Smooth muscle cell (in vitro differentiated cells): ENCODE data around the gene BRD8. TPM values are rescaled to one million over a fixed set of nuclear protein-coding genes. Genes with fewer than 3 reads are reported as not detected.

Experiments
- DNase-seq: peaks from one replicate; lab custom pipeline; 2025; ENCODE audit not compliant: unreplicated experiment; lab: John Stamatoyannopoulos, UW
- H2AFZ ChIP-seq: fragments of 200-600 bp; sonication (generic); 2 replicates; pipeline ENCODE4 v1.6.0; 2016; ENCODE audit warnings: antibody characterized with exemption, low read depth, mild to moderate bottlenecking
- H3F3A ChIP-seq: fragments of 200-600 bp; sonication (generic); 2 replicates; pipeline ENCODE4 v1.6.0; 2017; ENCODE audit warnings: antibody characterized with exemption, low read depth
- H3K27ac ChIP-seq: fragments of 200-600 bp; sonication (generic); 2 replicates; pipeline ENCODE4 v1.5.1; 2016; ENCODE audit warnings: low read depth, mild to moderate bottlenecking
- H3K27me3 ChIP-seq: fragments of 200-600 bp; sonication (generic); 2 replicates; pipeline ENCODE4 v1.6.1; 2016; ENCODE audit warnings: low read depth, mild to moderate bottlenecking
- H3K36me3 ChIP-seq: fragments of 200-600 bp; sonication (generic); 2 replicates; pipeline ENCODE4 v1.5.1; 2016; ENCODE audit warnings: low read depth
- H3K4me1 ChIP-seq: fragments of 200-600 bp; sonication (generic); 2 replicates; pipeline ENCODE4 v1.5.1; 2016; ENCODE audit warnings: low read depth
- H3K4me2 ChIP-seq: fragments of 200-600 bp; sonication (generic); 2 replicates; pipeline ENCODE4 v1.6.0; 2016; ENCODE audit warnings: mild to moderate bottlenecking
- H3K4me3 ChIP-seq: fragments of 200-600 bp; sonication (generic); 2 replicates; pipeline ENCODE4 v1.5.1; 2016; ENCODE audit warnings: mild to moderate bottlenecking
- H3K79me2 ChIP-seq: fragments of 200-600 bp; sonication (generic); 2 replicates; pipeline ENCODE4 v1.6.0; 2016; ENCODE audit warnings: low read depth, mild to moderate bottlenecking
- H3K9ac ChIP-seq: fragments of 200-600 bp; sonication (generic); 2 replicates; pipeline ENCODE4 v1.6.0; 2016; ENCODE audit warnings: low read depth
- H3K9me3 ChIP-seq: fragments of 200-600 bp; sonication (generic); replicated peaks from 2 replicates; pipeline ENCODE4 v1.5.1; 2016; ENCODE audit warnings: low read depth
- H4K20me1 ChIP-seq: fragments of 200-600 bp; sonication (generic); 2 replicates; pipeline ENCODE4 v1.6.0; 2016; ENCODE audit warnings: low read depth
- WGBS: methylation state at CpG from one replicate; pipeline ENCODE4 v1.1.7; 2016; ENCODE audit warnings: low lambda C conversion rate; 5-methylcytosine and 5-hydroxymethylcytosine counted together
- polyA plus RNA-seq: library from polyadenylated mRNA; unstranded; fragments of >200 nt; fragmentation: Nextera tagmentation; extraction: Ambion mirVana; gene quantifications from 2 replicates; pipeline ENCODE4 v1.2.1, GENCODE V29; 2016
- total RNA-seq: library from RNA; depleted of rRNA; stranded (reverse); fragments of >200 nt; gene quantifications from 2 replicates; pipeline ENCODE4 v1.2.3, GENCODE V29; 2014
- TF ChIP-seq, protein P1 (sequence below): fragments of 200-600 bp; sonication (generic); IDR thresholded peaks from 2 replicates; pipeline ENCODE4 v1.5.1; 2017; ENCODE audit warnings: borderline replicate concordance, mild to moderate bottlenecking, antibody characterized with exemption; ENCODE audit not compliant: insufficient read depth, poor library complexity, severe bottlenecking

BRD8 gene
- total and polyA plus RNA-seq, 2 experiments from 2014 or later: 24.2 to 41.2 TPM

DNA sequence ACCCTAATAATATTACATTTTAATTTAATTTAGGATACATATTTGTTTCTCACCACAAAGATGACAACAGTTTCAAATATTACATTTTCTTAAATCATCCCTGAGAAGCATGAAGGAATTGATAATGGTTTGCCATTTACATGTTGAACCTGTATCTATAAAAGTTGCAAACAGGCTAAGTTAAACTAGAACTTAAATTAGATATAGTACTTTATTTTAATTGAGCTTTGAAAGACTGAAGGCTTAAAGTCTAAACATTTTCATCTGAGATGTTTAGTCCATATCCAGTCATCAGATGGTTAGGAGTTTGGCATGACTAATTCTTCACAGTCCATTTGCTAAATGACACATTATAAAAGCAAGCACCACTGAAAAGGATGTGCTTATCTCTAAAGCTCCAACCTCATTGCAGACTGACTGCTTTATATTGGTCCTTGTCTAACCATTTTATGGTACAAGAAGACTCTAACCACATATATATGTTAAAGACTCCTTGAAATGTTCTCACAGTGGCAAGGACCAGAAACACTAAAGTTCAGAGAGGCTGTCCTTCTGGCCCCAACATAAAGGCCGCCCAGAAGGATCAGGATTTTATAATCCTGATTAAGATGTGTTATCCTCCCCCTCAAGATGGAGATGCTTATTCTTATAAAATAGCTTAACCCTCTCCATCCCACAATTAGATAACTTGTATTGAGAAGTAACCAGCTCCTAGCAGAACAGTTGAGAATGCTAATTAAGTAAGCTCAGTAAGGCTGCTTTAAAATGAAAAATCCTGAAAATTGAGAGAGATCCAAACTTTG is 68.8 kb downstream of the BRD8 start:
- Histone ChIP-seq H3K4me2 (no peak overlapping the region), H3K9me3 (no peaks in the 10 kb centered on the region), H3K27ac (no peak overlapping the region), H3F3A (no peaks in the 10 kb centered on the region), H3K79me2 (no peaks in the 10 kb centered on the region), H3K36me3 (no peaks in the 10 kb centered on the region), H3K27me3 (no peaks in the 10 kb centered on the region), H3K4me3 (no peak overlapping the region), H4K20me1 (no peaks in the 10 kb centered on the region), H3K9ac (no peak overlapping the region), H3K4me1 (peaks cover 14% of the 10 kb centered on the region), H2AFZ (no peak overlapping the region)
- WGBS: 22% methylated on average over 1 of the region's 1 CpG
- DNase-seq: no peak
- TF ChIP-seq, protein P1, sequence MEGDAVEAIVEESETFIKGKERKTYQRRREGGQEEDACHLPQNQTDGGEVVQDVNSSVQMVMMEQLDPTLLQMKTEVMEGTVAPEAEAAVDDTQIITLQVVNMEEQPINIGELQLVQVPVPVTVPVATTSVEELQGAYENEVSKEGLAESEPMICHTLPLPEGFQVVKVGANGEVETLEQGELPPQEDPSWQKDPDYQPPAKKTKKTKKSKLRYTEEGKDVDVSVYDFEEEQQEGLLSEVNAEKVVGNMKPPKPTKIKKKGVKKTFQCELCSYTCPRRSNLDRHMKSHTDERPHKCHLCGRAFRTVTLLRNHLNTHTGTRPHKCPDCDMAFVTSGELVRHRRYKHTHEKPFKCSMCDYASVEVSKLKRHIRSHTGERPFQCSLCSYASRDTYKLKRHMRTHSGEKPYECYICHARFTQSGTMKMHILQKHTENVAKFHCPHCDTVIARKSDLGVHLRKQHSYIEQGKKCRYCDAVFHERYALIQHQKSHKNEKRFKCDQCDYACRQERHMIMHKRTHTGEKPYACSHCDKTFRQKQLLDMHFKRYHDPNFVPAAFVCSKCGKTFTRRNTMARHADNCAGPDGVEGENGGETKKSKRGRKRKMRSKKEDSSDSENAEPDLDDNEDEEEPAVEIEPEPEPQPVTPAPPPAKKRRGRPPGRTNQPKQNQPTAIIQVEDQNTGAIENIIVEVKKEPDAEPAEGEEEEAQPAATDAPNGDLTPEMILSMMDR: no peak

DNA sequence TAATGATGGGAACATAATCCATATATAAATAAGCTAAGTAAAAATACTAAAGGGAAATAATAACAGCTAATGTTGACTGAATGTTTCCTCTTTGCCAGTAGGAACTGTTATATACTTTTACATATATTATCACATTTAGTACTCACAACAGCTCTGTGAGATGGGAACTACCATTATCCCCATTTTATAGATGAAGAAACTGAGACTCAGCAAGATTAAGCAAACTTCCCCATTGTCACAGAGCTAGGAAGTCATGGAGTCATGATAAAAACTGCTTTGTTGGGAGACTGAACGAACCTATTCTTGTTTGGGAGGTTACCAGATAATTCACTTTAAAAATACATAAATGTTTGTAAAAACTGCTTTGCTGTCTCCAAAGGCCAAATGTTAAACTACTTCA is 71.2 kb downstream of the BRD8 start:
- Histone ChIP-seq H3K9ac (no peak overlapping the region), H3K4me2 (no peak overlapping the region), H3K79me2 (no peaks in the 10 kb centered on the region), H3K4me3 (no peak overlapping the region), H3F3A (no peaks in the 10 kb centered on the region), H3K27ac (no peak overlapping the region), H3K9me3 (no peaks in the 10 kb centered on the region), H3K36me3 (no peaks in the 10 kb centered on the region), H3K4me1 (peaks cover 14% of the 10 kb centered on the region), H2AFZ (no peak overlapping the region), H4K20me1 (no peaks in the 10 kb centered on the region), H3K27me3 (no peaks in the 10 kb centered on the region)
- TF ChIP-seq, protein P1: no peak
- 85% methylated on average over 1 of the region's 1 CpG for WGBS
- no peak for DNase-seq

DNA sequence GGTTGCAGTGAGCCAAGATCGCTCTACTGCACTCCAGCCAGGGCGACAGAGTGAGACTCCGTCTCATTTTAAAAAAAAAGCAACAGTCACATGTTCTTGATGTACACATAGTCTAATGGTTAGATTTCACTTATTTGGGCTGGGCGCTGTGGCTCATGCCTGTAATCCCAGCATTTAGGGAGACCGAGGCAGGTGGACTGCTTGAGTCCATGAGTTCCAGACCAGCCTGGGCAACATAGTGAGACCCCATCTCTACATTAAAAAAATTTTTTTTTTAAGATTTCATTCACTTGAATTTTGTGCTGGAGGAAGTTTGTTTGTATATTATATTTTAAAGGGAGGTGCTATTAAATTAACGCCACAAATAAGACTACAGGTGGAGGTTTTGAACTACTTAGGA is 72.7 kb downstream of the BRD8 start:
- Histone ChIP-seq H3K36me3 (no peaks in the 10 kb centered on the region), H2AFZ (no peak overlapping the region), H3K9me3 (no peaks in the 10 kb centered on the region), H3K4me3 (no peak overlapping the region), H3K4me2 (no peak overlapping the region), H3K27me3 (no peaks in the 10 kb centered on the region), H4K20me1 (no peaks in the 10 kb centered on the region), H3K27ac (no peak overlapping the region), H3K9ac (no peak overlapping the region), H3K4me1 (peaks cover 12% of the 10 kb centered on the region), H3K79me2 (no peaks in the 10 kb centered on the region), H3F3A (no peaks in the 10 kb centered on the region)
- TF ChIP-seq, protein P1: no peak
- WGBS: 96% methylated on average over 6 of the region's 6 CpGs
- DNase-seq: no peak

DNA sequence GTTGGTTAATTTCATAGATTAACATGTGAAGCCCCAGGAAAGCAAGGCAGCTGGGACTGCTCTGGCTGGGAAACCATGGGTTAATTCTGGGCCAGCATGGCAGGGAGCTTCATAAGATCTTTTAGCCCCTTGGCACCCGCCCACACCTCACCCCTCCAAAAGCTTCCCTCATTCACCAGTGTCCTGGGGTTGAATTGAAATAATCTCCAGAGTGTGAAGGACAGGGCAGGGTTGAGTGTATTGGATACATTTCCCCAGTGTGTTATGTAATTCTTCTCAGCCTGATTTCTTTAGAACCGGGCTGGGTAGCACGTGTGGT is 75.2 kb downstream of the BRD8 start:
- no peaks in the 10 kb centered on the region for H4K20me1 ChIP-seq
- no peak overlapping the region for H2AFZ ChIP-seq
- no peaks in the 10 kb centered on the region for H3K27me3 ChIP-seq
- 20% methylated on average over 3 of the region's 3 CpGs for WGBS
- no peak overlapping the region for H3K27ac ChIP-seq
- no peaks in the 10 kb centered on the region for H3K36me3 ChIP-seq
- no peaks in the 10 kb centered on the region for H3F3A ChIP-seq
- H3K9me3 ChIP-seq: no peaks in the 10 kb centered on the region
- TF ChIP-seq, protein P1: no peak
- no peak overlapping the region for H3K4me3 ChIP-seq
- no peaks in the 10 kb centered on the region for H3K79me2 ChIP-seq
- H3K9ac ChIP-seq: no peak overlapping the region
- no peak overlapping the region for H3K4me2 ChIP-seq
- no peaks in the 10 kb centered on the region for H3K4me1 ChIP-seq
- DNase-seq: no peak
